Activated naive CD8-positive, alpha-beta T cell (primary cell): ENCODE measurements around the gene ELOF1.

Experiments
- H3K27ac Mint-ChIP-seq: one replicate; pipeline ENCODE4 v1.8.0; 2021; ENCODE audit warnings: mixed read lengths
- H3K27me3 Mint-ChIP-seq: one replicate; pipeline ENCODE4 v1.8.0; 2021; ENCODE audit warnings: mixed read lengths
- H3K36me3 Mint-ChIP-seq: one replicate; pipeline ENCODE4 v1.8.0; 2021; ENCODE audit warnings: mixed read lengths
- H3K4me1 Mint-ChIP-seq: one replicate; pipeline ENCODE4 v1.8.0; 2021; ENCODE audit warnings: low read depth, mixed read lengths
- H3K4me3 Mint-ChIP-seq: one replicate; pipeline ENCODE4 v1.8.0; 2021; ENCODE audit warnings: mild to moderate bottlenecking, mixed read lengths
- H3K9me3 Mint-ChIP-seq: one replicate; pipeline ENCODE4 v1.8.0; 2021; ENCODE audit warnings: low read depth, mixed read lengths

ELOF1 gene

DNA sequence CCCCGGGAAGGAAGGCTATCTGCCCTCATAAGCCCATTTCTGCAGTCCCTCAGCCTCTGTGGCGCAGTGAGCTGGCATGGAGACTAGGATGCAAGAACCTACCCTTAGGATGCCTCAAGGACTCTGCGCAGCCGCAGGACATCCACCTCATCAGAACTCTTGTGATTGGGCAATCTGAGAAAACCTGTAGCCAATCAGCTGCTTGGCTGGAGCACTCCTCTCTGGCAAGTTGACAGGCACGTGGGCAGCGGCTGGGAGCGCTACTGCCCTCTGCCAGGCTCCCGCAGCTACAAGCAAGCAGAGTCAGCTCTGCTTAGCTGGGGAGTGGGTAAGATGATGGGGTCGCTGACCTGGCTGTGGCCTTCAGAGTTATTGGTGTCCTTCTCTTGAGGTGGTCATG lies 28.6 kb downstream of the ELOF1 start:
- Mint-ChIP-seq H3K36me3 (no peaks in the 10 kb centered on the region), H3K4me1 (peaks cover 33% of the 10 kb centered on the region), H3K27ac (no peak overlapping the region), H3K27me3 (no peaks in the 10 kb centered on the region), H3K4me3 (no peak overlapping the region), H3K9me3 (no peaks in the 10 kb centered on the region)

GRCh38 chr19:11528551-11529341 lies 30.3 kb downstream of the ELOF1 start, which contains the start of gene ECSIT:
TSS of gene ECSIT (minus strand) at chr19:11529134. CDS start at chr19:11519170, 9,964 bp downstream.
- Mint-ChIP-seq H3K36me3 (no peaks in the 10 kb centered on the region), H3K27me3 (no peaks in the 10 kb centered on the region), H3K9me3 (no peaks in the 10 kb centered on the region), H3K27ac (peak within 1 kb of the TSS; percentile 94), H3K4me1 (peaks cover 26% of the 10 kb centered on the region), H3K4me3 (peak within 1 kb of the TSS; percentile 97)

DNA sequence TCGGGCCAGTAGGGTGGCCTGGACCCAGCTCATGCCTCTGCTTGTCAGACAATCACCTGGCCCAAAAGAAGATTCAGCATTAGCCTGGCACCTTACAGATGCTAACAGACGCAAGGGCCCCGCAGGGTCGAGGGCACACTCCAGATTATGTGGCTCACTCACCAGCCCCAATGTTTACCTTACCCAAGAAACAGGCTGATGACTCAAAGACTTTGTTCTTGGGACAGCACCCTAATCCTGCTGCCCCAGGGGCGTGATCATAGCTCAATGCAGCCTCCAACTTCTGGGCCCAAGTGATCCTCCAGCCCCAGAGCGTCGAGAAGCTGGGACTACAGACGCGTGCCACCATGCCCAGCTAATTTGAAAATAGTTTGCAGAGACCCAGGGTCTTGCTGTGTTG lies 39.9 kb downstream of the ELOF1 start:
- H3K4me3 Mint-ChIP-seq: no peak overlapping the region
- H3K9me3 Mint-ChIP-seq: no peaks in the 10 kb centered on the region
- peaks cover 3% of the 10 kb centered on the region for H3K4me1 Mint-ChIP-seq
- peaks cover 2% of the 10 kb centered on the region for H3K36me3 Mint-ChIP-seq
- no peaks in the 10 kb centered on the region for H3K27me3 Mint-ChIP-seq
- H3K27ac Mint-ChIP-seq: no peak overlapping the region

DNA sequence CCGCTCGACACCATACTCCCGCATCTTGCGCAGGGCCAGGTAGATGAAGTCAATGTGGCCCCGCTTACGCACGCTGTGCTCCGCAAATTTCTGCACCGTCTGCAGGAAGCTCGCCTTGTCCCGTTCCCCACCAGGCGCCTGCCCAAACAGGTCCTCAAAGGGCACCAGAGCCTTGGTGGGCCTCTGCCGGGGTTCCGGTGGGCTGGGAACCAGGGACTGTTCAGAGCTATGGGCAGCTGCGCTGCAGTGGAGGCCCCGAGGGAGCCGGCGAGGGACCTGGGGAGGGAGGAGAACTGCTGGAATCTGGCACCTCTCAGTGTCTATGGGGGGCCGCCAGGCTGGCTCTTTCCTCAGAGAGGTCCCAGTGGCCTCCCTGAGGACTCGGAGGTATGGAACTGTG lies 45.1 kb downstream of the ELOF1 start:
- Mint-ChIP-seq H3K4me3 (no peak overlapping the region), H3K27me3 (no peaks in the 10 kb centered on the region), H3K36me3 (peaks cover 3% of the 10 kb centered on the region), H3K4me1 (no peaks in the 10 kb centered on the region), H3K27ac (no peak overlapping the region), H3K9me3 (no peaks in the 10 kb centered on the region)

DNA sequence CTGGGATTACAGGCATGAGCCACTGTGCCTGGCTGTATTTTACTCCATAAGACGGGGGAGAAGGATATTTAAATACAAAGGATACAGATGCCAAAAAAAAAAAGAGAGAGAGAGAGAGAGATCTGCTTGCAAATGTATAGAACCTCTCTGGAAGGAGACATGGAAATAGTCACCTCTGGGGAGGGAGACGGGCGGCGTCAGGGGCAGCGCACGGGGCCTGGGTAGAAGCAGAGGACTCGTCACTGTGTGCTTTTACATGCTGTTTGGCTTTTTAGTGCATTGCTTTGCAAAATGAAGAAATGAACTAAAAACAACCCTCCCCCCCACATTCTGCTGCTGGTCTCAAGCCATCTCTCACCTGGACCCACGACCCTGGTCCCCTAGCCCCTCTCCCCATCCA lies 48.6 kb downstream of the ELOF1 start:
- no peak overlapping the region for H3K27ac Mint-ChIP-seq
- H3K36me3 Mint-ChIP-seq: peaks cover 3% of the 10 kb centered on the region
- no peak overlapping the region for H3K4me3 Mint-ChIP-seq
- peaks cover 7% of the 10 kb centered on the region for H3K4me1 Mint-ChIP-seq
- no peaks in the 10 kb centered on the region for H3K9me3 Mint-ChIP-seq
- H3K27me3 Mint-ChIP-seq: no peaks in the 10 kb centered on the region

DNA sequence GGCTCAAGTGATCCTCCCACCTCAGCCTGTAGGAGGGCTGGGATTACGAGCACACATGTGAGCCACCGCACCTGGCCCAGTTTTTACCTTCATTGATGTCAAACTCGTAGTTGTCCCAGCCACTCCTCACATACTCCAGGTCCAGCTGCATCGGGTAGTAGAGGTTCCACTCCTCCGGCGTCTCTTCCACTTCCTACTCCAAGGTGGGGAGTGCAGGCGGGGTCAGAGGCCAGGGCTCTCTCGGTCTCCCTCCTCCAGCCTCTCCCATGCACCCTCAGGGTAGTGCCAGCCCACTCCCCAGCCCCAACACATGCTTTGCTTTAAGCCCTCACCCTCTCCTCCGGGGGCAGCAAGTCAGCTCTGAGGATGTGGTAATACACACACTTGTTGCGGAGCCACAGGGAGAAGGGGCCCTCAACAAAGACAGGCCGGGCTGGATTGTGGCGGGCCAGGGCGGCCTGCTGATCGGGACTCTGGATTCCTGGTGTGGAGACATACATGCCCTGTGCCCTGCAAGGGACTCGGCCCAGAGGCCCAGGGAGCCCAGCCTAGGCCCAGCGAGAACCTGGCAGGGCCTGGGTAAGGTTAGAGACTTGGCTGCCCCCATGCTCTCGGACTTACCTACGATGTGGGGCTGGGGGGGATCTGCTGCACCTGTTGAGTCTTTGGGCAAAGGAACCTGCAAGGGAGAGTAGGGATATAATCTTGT lies 51.5 kb downstream of the ELOF1 start:
- Mint-ChIP-seq H3K36me3 (peaks cover 3% of the 10 kb centered on the region), H3K27ac (no peak overlapping the region), H3K27me3 (no peaks in the 10 kb centered on the region), H3K4me1 (peaks cover 16% of the 10 kb centered on the region), H3K9me3 (no peaks in the 10 kb centered on the region), H3K4me3 (peak overlapping the region; percentile 32)

GRCh38 chr19:11506967-11507366 lies 52.1 kb downstream of the ELOF1 start:
- H3K27me3 Mint-ChIP-seq: no peaks in the 10 kb centered on the region
- peaks cover 16% of the 10 kb centered on the region for H3K4me1 Mint-ChIP-seq
- H3K9me3 Mint-ChIP-seq: no peaks in the 10 kb centered on the region
- peak overlapping the region; percentile 13 for H3K4me3 Mint-ChIP-seq
- H3K36me3 Mint-ChIP-seq: peaks cover 3% of the 10 kb centered on the region
- H3K27ac Mint-ChIP-seq: no peak overlapping the region

GRCh38 chr19:11506101-11506555 lies 52.9 kb downstream of the ELOF1 start:
- Mint-ChIP-seq H3K9me3 (no peaks in the 10 kb centered on the region), H3K27me3 (no peaks in the 10 kb centered on the region), H3K27ac (peak overlapping the region; percentile 93), H3K4me1 (peaks cover 16% of the 10 kb centered on the region), H3K36me3 (peaks cover 1% of the 10 kb centered on the region), H3K4me3 (peak overlapping the region; percentile 90)

DNA sequence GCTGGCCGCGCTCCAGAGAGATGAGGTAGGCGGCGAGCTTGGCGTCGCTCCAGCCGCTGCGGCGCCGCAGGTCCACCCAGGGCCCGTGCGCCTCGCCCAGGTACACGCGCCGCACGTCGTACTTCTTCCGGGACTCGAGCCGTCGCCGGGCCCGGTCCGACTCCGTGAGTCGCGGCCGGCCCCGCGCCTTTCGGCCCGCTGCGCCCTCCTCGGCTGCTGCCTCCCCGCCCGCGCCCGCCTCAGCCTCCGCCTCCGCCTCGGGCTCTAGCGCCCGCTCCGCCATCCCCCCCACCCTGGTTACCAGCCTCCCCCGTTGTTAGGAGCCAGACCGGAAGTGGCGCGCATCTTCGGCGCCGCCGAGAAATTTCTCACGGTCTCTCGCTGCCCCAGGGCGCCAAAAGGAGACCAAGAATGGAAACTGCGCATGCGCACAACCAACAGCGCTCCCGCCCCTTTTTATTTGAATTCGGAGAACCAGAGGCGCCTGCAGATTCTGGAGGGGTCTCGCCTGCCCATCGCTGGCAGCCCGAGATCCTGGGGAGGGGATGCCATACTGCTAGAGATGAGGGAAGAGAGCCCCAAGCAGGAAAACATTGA lies 53.4 kb downstream of the ELOF1 start, which contains the start of gene ZNF653:
ZNF653 (minus strand) TSS at position 336 of the 597 bp plus-strand sequence; CDS start at position 283, 53 bp downstream.
- Mint-ChIP-seq H3K36me3 (no peaks in the 10 kb centered on the region), H3K27me3 (no peaks in the 10 kb centered on the region), H3K4me3 (peak within 1 kb of the TSS; percentile 90), H3K9me3 (no peaks in the 10 kb centered on the region), H3K27ac (peak within 1 kb of the TSS; percentile 93), H3K4me1 (peaks cover 16% of the 10 kb centered on the region)

- peak overlapping the region; percentile 64 for H3K27ac Mint-ChIP-seq
- H3K4me1 Mint-ChIP-seq: peaks cover 16% of the 10 kb centered on the region
- H3K36me3 Mint-ChIP-seq: no peaks in the 10 kb centered on the region
- H3K9me3 Mint-ChIP-seq: no peaks in the 10 kb centered on the region
- H3K4me3 Mint-ChIP-seq: peak overlapping the region; percentile 82
- H3K27me3 Mint-ChIP-seq: no peaks in the 10 kb centered on the region
These were observed 54.0 kb downstream of the ELOF1 start for GRCh38 chr19:11505032-11505503.

DNA sequence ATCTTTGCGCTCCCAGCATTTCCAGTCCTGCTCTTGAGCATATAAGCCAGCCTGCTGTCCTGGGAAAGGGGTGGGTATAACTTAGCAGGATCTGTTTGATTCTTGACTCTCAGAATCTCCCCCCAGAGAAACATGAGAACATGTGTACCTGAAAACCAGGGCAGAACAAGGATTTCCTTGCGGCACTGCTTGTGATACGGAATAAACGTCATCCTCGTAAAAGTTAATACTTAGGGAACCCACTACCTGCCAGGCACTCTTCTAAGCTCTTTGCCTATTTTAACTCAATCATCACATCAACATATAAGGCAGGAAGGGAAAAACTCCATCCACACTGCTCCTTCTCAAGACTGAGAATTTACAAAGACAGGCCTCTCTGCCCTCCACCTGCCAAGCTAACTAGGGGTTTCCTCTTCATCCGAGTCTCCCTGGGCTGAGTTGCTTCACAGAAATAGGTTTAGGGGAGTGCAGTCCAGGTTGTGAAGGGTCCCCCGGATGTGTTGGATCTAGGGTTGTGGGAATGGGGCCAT lies 54.5 kb downstream of the ELOF1 start:
- Mint-ChIP-seq H3K27me3 (no peaks in the 10 kb centered on the region), H3K27ac (peak overlapping the region; percentile 64), H3K4me3 (peak overlapping the region; percentile 82), H3K9me3 (no peaks in the 10 kb centered on the region), H3K36me3 (no peaks in the 10 kb centered on the region), H3K4me1 (peaks cover 16% of the 10 kb centered on the region)
